GM21447 (cell line): Measurements from ENCODE around the gene DUSP18.
"Not testable (repeated sequence)": the region's sequence is repeated elsewhere in the genome, so short reads cannot be mapped to it uniquely, and the experiment has no call there.

Experiments used
- ATAC-seq: cut with Tn5 transposase; IDR thresholded peaks from one replicate; pipeline ENCODE4 v1.9.1; 2021; ENCODE audit not compliant: unreplicated experiment

The DUSP18 gene

DNA sequence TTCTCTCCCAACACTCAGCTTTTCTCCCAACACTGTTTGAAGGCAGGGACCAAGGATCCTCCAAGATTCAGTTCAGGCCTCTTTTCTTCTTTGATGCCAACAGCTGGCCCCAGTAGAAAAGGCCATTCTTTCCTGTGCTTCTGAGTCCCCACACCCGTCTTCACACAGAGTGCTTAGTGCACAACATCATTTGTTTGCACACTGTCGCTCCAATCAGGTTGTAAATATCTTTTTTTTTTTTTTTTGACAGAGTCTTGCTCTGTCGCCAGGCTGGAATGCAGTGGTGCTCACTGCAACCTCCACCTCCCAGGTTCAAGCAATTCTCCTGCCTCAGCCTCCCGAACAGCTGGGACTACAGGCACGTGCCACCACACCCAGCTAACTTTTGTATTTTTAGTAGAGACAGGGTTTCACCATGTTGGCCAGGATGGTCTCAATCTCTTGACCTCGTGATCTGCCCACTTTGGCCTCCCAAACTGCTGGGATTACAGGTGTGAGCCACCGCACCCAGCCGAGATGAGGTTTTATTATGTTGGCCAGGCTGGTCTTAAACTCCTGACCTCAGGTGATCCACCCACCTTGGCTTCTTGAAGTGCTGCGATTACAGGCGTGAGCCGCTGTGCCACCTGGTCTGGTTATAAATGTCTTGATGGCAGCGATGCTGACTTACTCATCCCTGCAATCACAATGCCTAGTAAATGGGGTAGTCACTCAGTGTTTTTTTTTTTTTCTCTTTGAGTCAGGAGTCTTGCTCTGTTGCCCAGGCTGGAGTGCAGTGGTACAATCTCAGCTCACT, 12.4 kb upstream of the DUSP18 start:
- ATAC-seq = not testable (repeated sequence)

DNA sequence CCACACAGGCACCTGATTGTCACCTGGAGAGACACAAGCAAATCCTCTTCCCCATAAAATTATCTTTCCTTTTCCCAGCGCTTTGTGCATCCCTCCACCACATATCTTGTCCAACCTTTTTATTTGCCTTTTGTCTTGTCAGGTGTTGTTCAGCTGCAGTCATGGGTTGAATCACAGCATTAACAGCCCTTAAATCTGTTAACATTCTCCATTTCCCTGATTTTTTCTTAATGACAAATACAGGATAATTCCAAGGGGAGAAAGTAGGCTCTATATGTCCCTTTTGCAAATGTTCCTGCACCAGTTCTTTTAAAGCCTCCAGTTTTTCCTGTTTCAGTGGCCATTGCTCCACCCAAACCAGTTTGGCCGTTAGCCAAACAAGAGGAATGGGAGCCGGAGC, 8.9 kb upstream of the DUSP18 start:
- ATAC-seq = not testable (repeated sequence)

DNA sequence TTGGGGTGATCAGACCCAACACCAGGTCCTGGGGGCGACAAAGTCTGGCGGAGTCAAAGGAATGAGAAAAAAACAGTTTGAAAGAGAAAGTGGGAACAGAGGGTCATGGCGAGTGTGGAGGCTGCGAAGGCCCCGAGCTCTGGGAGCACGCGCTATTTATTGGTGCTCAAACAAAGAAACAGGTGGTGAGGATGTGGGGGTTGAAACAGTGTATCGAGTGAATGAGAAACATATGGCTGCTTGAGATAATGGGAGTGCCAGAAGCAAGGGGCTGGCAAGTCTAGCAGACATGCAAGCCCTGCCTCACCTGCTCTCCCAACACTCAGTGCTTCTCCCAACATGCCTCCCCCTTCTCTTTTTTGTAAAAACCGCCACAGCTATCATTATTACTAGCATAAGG, 7.8 kb upstream of the DUSP18 start:
- no peak for ATAC-seq

DNA sequence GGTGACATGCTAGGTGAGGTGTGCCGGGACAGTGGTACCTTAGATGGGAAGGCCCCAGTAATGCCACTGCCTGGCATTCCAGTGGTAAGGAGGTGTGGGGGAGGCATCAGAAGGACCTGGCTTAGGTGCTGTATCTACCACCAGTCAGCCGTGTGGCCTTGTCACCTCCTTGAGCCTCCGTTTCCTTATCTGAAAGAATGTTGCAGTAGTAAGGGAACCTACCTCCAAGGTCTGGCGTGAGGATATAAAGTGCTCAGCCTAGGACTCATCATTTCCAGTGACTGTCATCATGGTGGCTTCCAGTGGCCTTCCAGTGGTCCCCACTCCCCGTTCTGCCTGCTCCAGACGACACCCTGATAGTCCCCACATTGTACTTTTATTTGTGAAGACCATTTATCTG, 6.8 kb upstream of the DUSP18 start:
- ATAC-seq = no peak

DNA sequence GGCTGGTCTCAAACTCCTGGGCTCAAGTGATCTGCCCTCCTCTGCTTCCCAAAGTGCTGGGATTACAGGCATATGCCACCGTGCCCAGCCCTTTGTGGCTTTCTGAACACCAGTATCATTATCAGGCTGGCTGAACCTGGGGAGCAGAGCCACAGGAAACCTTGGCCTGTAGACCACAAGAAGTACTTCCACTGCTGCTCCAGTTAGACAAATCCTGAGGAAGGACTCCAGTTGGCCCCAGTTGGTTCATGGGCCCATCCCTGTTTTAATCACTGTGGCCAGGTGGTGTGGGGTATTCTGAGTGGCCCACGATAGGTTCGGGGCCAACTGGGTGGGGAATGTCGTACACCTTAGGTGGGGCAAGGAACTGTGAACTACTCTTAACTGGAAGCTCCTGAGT, 5.5 kb upstream of the DUSP18 start:
- no peak for ATAC-seq

DNA sequence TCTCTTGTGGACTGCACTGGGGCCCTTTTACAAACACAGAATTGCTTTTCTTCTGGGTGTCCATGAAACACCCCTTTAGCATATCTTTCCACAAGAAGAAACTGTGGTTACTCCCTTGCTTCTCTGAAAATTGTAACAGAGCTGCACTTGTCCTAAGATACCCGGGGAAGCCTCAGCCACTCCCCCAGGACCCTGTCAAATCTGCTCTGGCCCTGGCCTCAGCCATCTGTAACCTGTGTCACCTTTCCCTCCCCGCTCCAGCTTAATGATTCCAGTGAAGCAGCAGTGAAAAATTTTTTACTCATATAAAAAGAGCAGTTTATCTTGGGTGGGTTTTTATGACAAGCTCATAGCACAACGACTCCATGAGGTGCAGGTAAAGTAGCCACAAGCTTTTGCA, 3.4 kb upstream of the DUSP18 start:
- no peak for ATAC-seq

DNA sequence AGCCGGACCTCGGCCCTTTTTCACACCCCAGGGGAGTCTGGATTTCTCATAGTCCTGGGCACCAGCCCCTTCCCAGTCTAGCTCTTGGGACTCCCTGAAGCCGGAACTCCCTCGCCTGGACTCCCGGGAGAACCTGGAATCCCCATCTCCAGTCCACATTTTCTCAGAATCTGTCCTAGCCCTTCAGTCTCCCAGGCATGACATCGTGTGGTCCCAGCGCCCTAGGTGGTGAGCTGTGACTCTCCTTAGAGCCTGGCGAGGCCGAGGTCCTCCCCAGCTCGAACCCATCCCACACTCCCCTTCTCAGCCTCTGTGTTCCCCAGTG, 673 bp upstream of the DUSP18 start:
- no peak for ATAC-seq

DNA sequence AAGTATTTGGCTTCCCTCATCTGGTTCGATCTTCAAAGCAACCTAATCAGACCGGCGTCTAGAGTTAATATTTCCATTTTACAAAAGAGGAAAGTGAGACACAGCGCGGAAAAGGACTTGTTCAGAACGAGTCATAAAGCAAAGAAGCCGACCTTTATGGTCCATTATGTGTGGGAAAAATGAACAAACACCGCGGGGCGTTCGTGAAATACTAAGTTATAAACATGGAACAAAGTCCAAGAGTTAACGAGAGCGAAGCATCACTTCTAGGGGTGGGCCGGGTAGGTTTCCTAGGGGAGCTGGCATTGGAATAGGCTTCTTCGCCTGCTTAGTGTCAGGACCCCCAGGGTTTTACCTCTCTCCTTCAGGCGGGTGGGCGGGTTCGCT, 575 bp downstream of the DUSP18 start:
- peak; percentile 1 for ATAC-seq

DNA sequence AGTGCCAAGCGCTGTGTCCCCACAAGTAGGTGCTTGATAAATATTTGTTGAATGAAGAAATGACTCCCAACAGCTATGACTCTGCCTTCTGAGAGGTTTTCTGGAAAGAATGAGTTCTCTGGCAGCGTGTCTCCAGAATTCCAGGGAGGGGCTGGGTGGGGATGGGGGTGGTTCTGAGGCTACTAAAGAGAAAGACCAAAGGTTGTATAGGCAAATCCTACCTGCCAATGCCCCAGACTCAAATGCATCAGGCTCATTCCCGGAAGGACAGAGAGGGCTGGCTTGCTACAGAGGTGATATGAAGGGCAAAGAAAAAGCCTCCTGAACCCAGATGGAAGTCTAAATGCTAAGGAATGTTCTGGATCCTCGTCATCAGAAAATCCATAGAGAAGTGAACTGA, 1.9 kb downstream of the DUSP18 start:
- ATAC-seq = no peak

DNA sequence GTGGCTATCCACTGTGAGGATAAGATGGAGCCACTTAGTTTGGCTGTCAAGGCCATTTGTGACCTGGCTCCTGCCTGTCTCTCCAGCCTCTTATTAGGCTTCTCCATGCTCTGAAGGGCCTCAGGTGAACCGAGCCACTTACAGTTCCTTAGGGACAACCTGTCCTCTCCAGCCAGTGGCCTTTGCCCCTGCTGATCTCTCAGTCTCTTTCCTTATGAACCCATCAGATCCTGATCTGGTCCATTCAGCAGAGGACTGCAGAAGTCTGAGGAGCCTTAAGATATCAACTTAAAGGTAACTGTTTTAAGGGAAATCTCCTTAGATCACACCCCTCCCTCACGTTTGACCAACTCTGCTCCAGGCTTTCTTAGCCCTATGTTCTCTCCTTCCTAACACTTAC, 2.4 kb downstream of the DUSP18 start:
- ATAC-seq = no peak

DNA sequence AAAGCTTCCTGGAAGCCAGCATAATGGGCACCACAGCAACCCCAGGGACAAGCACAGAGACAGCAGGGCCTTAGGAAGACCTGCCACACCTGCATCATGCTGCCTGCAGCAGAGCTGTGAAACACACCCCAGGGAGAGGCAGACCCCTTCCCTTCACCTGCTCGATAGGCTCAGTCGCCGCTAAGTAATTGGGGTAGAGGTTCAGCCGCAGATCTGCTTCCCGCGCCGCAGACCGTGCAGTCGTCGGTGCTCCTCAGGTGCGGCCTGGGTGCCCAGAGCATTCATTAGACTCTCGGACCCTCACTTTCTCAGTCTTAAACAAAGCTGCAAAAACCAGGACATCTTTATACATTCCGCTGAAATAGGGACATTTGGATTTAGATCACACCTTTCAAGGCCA, 2.9 kb downstream of the DUSP18 start:
- ATAC-seq = no peak

DNA sequence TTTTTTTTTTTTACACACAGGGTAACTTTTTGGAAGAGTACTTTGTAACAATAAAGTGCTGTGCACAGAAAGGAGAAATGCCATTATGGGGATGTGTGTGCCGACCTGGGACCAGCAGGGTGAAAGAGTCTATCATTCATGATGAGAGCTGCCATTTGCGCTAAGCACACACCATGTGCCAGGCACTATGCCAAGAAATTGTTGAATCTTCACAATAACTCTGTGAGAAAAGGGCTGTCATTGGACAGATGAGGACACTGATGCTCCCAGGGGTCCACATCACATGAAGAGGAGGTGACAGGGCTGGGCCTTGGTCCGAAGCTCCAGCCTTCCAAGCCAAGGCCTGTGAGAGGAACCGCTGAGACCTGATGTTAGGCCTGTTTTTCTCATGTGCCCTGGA, 5.6 kb downstream of the DUSP18 start:
- ATAC-seq = no peak

DNA sequence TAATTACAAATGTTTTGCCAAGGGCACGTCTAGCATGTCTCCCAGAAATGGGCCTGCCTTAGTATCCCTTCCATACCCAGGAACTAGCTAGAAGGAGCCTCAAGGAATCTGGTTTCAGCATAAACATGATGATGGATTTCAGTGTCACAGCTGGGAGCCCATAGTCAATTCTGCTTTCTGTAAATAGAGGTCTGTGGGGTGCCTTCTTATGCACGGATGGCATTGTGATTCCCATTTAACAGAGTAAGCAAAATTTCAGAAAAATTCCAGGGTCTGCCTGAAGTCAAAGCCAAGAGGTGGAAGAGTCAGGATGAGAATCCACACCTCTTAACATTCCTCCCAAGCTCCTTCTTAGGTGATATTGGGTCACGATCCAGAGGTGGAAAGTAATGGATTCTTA, 12.1 kb downstream of the DUSP18 start:
- no peak for ATAC-seq

DNA sequence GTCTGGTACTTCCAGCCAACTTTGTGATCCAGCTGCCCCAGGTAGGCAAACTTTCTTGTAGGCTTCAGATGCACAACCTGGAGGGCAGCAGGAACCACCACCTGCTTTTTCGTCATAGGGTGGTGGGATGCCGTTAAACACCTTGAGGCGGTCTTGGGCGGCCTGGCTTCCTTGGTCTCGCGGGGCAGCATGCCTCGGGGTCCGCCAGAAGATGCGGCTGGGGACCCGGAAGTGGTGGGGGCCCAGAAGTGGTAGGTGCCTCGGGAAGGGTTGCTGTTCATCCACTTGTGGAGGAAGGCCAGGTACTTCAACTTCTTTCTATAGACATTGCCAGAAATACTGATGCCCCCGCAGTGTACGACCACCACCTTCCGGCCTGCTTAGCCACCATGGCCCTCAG, 13.3 kb downstream of the DUSP18 start:
- no peak for ATAC-seq

DNA sequence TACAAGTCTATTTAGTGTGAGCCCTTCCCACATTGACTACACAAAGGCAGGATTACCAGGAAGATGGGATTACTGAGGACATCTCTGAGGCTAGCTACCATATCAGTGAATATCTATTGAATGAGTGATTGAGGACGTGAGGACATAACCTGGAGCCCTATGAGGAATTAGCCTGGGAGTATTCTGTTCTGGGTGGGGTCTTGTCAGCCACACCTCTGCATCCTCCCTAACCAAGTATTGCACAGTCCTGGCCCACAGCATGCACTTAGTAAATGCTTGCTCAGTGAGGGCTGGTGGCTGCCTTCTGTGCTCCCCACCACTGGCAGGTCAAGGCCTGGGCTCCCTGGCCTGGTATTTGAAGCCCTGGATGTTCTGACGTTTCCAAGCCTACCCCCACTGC, 14.8 kb downstream of the DUSP18 start:
- no peak for ATAC-seq

DNA sequence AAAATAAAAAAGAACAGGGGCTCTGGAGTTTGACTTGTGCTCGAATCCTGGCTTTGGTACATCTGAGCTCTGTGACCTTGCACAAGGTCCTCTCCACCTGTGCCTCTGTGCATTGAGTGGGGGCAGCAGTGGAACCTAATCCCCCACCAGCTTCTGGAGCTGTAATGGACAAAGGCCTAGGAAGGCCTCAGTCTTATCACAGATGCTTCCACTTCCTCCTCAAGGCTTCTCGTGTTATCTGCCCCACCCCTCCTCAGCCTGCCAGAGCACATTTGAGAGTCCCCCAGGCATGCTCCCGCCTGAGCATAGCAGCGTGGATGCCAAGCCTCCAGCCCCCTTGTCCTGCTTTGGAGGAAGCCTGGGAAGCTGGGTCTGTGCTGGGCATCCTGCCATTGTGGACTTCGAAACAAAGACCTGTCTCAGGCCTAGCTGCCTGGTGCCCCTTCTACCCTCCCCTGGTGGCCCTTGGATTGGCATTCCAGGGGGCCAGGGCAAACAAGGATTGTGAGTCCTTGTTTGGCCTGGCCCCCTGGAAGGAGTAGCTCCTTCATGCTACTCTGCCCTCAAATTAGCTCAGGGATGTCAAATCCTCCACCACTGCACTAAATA, 17.1 kb downstream of the DUSP18 start:
- ATAC-seq = no peak

DNA sequence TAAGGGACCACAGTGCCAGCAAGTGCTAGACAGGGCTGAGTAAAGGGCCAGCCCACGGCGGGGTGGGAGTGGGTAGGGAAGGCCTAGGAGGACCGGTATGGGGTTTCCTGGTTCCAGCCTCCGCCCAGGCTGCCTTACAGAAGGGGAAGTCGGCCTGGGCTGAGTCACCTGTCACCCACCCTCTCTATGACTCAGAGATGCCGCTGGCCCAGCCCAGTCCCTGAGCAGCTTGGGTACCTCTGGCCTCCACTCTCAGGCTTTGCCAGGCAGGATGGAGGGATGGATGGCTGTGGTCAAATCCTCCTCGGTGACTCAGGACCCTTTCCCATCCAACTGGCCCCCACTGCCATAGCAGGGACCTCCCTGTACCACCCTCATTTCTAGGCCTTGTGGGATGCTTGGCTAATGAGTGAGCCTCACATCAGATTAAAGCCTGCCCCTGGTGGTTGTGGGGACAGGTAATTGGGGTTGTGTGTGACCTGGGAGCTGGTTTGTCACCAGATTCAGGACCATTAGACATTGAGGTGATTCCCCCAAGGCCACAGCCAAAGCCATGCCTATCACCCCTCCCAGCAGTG, 18.2 kb downstream of the DUSP18 start:
- no peak for ATAC-seq

DNA sequence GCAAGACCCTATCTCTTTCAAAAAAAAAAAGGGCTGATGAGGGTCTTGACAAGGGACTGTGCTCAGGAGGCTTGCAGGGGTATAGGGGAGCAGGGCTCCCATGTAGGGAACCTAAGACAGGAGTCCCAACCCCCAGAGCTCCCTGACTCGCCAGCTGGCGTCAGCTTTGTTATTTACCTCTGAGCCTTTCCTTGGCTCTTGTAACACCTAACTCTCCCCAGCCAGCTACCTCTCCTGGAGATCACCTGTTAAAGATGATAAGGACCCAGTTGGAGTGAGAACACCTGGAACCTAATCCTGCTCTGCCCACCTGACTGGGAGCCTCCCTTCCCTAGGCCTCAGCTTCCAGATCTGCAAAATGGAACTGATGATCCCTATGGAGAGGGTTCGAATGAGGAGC, 18.9 kb downstream of the DUSP18 start:
- ATAC-seq = no peak

DNA sequence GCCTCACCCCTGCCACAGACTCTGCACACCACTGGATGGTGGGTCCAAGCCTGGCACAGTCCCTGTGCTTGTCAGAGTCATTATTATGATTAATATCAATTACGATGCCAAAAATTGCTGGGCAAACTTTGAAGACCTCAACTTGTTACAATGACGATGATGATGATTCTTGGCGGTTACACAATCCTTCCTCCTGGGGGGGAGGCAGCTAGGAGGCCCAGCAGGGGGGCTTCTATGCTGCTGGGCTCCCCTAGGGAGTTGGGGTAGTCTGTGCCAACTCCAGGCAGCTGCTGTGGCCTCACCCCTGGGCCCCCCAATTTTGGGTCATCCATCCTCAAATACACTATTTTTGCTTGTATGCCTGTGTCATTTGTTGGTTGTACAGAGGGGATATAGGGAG, 20.1 kb downstream of the DUSP18 start:
- ATAC-seq = no peak

DNA sequence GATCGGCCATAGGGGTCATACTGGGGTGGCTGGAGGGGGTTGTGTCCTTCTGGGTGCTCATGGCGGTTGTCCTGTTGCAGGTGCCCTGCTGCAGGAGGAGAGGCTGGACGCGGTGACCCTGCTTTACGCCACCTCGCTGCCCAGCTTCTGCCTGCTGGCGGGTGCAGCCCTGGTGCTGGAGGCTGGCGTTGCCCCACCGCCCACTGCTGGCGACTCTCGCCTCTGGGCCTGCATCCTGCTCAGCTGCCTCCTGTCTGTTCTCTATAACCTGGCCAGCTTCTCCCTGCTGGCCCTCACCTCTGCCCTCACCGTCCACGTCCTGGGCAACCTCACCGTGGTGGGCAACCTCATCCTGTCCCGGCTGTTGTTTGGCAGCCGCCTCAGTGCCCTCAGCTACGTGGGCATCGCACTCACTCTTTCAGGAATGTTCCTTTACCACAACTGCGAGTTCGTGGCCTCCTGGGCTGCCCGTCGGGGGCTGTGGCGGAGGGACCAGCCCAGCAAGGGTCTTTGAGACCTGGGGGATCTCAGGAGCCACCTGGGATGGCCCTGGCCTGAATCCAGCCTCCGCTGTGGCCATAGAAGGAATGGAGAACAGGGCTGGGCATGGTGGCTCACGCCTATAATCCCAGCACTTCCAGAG, 21.0 kb downstream of the DUSP18 start:
- no peak for ATAC-seq

DNA sequence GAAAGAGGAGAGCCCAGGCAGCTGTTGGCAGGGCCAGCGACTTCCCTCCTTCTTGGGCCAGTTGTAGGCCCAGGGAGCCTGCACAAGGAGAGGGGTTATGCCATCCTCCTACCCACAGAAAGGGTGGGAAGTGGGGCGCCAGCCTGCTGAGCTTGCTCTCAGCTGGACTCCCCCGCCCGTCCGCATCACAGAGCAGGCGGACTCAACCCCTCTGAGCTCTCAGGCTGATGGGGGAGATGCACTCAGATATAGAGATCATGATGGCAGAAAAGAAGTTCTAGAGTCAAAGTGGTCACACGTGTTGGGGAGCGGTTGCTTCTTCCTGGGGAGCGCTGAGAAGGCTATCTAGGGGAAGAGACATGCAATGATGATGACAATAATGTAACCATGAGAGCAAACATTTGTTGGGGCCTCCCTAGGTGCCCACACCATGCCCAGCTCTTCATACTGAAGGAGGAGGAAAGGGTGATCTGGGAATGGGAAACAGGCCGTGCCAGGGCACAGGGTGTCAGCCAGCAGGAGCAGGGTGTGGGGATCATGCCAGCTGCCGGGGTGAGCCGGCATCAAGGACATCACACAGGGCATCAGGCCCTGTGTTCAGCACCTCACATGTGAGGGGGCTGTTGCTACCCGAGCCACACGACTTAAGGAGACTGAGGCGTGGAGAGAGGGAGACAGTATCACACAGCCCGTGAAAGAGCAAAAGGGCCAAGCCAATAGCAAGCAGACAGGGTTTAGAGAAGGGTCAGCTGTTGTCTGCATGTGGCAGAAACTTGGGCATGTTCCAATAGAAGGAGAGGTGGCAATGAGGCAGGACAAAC, 24.4 kb downstream of the DUSP18 start:
- no peak for ATAC-seq
